ENCODE data around the gene ELOVL6.

DNA sequence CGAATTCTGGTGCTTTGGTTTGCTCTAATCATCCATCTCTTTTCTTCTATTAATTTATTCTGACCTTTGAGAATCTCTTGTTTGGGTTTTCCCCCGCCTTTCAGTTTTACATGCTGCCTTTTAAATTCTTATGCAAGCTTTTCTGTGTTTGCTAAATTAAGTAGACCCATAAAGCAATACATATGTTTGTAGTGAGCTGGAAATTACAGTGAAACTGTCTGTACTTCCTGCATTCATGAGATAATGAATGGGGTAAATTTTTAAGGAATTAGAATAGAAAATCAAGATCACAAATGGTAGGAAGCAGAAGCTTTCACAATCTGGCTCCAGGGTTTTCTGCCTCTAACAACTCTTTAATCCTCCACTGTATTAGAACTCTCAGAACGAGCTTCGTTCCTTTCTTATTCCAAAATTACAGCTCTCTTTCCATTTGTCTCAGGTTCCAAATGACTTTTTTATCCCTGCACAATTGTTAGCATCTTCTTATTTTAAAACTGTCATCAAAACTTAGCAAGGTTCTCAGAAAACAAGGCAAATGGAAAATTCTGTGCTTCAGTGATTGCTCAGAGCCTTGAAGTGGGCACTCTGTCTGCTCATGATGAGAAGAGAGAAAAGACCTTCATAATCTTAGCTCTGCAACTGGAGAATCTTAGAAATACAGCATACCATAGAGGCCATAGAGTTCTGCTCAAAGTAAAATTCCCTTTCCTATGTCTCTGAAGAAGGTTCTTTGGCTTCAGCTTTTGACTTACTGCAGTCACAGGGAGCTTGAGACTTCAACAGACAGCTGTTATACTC is 177.6 kb downstream of the ELOVL6 start:
- TF ChIP-seq, protein P1, sequence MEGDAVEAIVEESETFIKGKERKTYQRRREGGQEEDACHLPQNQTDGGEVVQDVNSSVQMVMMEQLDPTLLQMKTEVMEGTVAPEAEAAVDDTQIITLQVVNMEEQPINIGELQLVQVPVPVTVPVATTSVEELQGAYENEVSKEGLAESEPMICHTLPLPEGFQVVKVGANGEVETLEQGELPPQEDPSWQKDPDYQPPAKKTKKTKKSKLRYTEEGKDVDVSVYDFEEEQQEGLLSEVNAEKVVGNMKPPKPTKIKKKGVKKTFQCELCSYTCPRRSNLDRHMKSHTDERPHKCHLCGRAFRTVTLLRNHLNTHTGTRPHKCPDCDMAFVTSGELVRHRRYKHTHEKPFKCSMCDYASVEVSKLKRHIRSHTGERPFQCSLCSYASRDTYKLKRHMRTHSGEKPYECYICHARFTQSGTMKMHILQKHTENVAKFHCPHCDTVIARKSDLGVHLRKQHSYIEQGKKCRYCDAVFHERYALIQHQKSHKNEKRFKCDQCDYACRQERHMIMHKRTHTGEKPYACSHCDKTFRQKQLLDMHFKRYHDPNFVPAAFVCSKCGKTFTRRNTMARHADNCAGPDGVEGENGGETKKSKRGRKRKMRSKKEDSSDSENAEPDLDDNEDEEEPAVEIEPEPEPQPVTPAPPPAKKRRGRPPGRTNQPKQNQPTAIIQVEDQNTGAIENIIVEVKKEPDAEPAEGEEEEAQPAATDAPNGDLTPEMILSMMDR (IDR thresholded peaks at IDR 0.05; ENCODE audit: poor library complexity, severe bottlenecking) = no peak
- TF ChIP-seq EZH2 (IDR thresholded peaks at IDR 0.05; ENCODE audit: borderline replicate concordance, insufficient read depth, low read length, poor library complexity, severe bottlenecking) (no peak), POLR2AphosphoS5 (IDR thresholded peaks at IDR 0.05) (no peak), RAD21 (conservative IDR thresholded peaks at IDR 0.05) (no peak)
